NB4 (cell line): ENCODE results near the gene BAK1.

ENCODE experiments used
- POLR2A ChIP-seq: IDR thresholded peaks from 2 replicates; pipeline ENCODE4 v1.6.1; 2011; ENCODE audit warnings: mild to moderate bottlenecking; ENCODE audit not compliant: insufficient read length; ENCODE audit errors: extremely low read depth
- TF ChIP-seq, protein P1 (sequence below): IDR thresholded peaks from one replicate; pipeline ENCODE4 v1.5.1; 2012; ENCODE audit warnings: low read depth, low read length

- TF ChIP-seq, protein P1, sequence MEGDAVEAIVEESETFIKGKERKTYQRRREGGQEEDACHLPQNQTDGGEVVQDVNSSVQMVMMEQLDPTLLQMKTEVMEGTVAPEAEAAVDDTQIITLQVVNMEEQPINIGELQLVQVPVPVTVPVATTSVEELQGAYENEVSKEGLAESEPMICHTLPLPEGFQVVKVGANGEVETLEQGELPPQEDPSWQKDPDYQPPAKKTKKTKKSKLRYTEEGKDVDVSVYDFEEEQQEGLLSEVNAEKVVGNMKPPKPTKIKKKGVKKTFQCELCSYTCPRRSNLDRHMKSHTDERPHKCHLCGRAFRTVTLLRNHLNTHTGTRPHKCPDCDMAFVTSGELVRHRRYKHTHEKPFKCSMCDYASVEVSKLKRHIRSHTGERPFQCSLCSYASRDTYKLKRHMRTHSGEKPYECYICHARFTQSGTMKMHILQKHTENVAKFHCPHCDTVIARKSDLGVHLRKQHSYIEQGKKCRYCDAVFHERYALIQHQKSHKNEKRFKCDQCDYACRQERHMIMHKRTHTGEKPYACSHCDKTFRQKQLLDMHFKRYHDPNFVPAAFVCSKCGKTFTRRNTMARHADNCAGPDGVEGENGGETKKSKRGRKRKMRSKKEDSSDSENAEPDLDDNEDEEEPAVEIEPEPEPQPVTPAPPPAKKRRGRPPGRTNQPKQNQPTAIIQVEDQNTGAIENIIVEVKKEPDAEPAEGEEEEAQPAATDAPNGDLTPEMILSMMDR, result no peak
- TF ChIP-seq POLR2A, result no peak
Measured at GRCh38 chr6:33623895-33624381, 43.9 kb upstream of the BAK1 start.
